Activated gamma-delta T cell treated with anti-CD3 and anti-CD28 coated beads, Interleukin-2, amount 50 U/mL, for 16 hours (primary cell): Measurements from ENCODE around the gene RNF180.
"Not testable (repeated sequence)": the region's sequence is repeated elsewhere in the genome, so short reads cannot be mapped to it uniquely, and the experiment has no call there.

Source experiments
- DNase-seq: peaks from one replicate; pipeline ENCODE4 v3.0.0-alpha.2; 2020; ENCODE audit warnings: low read depth

The RNF180 gene

DNA sequence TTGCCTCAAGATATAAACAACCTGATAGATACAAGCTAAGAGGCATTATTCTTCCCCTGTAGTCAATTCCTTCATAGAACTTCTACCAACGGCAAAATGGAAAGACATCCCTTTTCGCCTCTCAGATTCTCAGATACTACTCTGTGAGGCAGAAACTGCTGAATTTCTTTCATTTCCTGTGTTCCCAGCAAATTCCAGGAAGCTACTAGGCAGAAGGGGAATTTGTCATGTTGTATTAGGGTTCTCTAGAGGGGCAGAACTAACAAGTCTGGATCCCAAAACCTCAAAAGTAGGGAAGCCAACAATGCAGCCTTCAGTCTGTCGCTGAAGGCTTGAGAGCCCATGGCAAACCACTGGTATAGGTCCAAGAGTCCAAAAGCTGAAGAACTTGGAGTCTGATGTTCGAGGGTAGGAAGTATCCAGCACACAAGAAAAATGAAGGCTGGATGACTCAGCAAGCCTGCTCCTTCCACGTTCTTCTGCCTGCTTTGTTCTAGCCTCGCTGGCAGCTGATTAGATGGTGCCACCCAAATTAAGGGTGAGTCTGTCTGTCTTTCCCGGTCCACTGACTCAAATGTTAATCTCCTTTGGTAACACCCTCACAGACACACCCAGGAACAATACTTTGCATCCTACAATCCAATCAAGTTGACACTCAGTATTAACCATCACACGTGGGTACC lies 15.2 kb downstream of the RNF180 start:
- DNase-seq: no peak

DNA sequence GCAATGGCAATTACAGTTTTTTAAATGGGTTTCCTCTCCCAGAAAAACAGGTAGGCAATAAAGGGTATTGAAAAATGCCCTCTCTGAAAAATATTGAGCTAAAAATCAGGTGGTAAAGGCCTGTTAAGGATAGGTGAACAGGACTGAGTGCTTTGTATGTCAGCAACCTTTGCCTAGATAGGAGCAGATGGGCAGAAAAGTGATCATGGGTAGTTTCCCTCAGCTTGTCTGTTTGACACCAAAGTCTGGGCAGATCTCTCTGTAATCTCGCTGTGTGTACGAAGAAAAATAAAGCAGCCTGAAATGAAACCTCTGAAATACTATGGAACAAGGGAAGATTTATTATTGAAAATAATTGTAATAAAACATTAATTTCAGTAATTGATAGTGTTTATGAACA lies 15.8 kb downstream of the RNF180 start:
- DNase-seq: no peak

DNA sequence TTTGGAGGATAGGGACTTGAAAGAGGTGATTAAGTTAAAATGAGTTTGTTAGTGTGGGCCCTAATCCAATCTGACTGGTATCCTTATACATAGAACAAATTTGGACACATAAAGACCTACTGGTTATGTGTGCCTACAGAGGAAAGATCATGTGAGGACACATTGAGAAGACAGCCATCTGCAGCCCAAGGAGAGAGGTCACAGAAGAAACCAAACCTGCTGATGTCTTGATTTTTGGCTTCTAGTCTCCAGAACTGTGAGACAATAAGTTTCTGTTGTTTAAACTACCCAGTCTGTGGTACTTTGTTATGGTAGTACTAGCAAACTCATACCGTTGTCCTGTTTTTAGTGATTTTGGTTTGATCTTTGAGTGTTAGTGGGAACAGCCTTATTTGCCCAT lies 18.3 kb downstream of the RNF180 start:
- no peak for DNase-seq

DNA sequence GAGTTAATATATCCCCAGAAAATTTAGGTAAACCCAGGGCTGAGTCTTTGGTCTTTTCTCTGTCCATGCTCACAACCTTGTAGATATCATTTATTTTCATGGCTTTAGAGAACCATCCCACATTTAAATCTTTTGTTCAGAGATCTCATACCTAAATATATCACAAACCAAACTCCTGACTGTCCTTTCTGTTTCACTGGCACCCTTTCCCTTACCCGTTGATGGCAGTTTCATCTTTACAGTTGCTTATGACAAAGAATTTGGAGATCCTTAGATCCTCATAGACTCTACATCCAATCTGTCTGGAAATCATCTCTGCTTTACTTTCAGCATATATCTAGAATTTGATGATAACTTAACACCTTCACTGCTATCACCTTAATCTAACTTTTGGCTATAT lies 19.2 kb downstream of the RNF180 start:
- no peak for DNase-seq

DNA sequence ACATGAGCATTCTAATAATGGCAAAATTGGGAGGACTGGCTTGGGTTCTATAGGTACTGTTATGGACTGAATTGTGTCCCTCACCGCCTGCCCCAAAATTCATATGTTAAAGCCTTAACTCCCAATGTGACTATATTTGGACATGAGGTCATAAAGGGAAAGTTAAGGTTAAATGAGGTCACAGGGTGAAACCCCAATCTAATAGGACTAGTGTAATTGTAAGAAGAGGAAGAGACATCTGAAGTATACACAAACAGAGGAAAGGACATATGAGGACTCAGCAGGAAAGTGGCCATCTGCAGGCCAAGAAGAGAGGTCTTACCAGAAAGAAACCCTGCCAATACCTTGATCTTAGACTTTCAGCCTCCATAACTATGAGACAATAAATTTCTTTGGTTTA lies 23.1 kb downstream of the RNF180 start:
- DNase-seq: no peak

DNA sequence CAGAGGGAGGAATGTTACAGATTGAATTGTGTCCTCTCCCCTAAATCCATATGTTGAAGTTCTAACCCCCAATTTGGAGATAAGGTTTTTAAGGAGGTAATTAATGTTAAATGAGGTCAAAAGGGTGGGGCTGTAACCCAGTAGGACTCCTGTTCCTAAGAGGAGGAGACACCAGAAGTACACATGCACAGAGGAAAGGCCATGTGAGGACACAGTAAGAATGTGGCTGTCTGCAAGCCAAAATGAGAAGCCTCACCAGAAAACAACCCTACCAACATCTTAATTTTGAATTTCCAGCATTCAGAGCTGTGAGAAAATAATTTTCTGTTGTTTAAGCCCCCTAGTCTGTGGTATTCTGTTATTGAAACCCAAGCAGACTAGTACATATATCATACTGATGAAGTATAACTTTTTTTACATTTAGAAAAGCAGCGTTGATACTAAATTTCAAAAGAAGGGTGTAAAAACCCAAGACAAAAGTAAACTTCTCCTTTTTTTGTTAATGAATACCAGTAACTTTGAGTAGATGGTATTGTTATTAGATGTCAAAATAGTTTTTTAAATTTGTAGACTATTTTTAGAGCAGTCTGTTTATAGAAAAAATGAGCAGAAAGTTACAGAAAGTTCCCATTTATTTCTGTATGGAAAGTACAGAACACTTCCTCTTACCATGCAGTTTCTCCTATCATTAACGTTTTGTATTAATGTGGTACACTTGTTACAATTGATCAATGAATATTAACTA lies 25.1 kb downstream of the RNF180 start:
- no peak for DNase-seq

DNA sequence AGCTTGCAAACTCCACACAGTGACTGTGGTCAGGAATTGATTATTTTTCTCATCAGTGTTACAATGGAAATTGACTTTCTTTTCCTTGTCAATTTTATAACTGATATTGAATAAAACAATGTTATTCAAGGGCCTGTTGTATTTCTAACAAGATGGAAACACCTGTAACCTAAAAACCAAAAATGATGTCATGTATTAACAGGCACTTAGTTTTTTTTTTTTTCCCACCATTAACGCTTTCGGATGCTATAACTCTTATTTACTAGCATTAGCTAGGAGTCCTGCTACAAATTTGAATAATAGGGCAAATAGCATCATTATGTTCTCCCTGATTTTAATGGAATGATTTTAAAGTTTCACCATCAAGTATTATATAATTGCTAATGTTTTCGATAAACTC lies 30.3 kb downstream of the RNF180 start:
- DNase-seq: no peak

DNA sequence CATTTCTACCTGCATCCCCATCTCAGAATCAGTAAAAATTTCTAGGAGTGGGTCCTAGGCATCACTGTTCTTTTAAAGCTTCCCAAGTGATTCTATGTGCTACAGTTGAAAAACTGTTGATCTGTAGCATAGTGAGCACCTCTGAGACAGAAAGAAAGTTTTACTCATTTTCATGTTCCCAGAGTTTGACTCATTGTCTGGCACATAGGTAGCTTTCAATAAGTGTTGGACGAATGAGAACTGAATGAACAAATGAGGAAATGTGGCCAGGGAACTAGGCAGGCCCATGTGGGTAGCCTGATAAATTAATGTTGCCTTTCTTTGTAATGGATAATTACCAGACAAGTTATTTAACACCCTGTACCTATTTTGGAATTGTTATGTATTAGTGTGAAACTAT lies 33.8 kb downstream of the RNF180 start:
- no peak for DNase-seq

DNA sequence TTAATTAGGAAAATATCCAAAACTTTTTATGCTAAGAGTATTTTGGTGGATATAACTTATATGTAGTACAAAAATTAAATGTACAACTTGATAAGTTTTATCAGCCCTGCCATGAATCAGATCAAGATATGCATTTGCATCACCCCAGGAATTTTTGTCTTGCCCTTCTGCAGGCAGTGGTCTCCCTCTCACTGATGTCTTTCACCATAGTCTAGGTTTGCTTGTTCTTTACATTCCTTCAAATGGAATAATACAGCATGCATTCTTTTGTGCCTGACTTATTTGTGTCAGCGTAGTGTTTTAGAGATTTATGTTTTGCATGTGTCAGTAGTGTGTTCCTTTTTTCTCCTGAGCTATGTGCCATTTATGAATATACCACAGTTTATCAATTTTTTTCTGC lies 36.4 kb downstream of the RNF180 start:
- DNase-seq: no peak

DNA sequence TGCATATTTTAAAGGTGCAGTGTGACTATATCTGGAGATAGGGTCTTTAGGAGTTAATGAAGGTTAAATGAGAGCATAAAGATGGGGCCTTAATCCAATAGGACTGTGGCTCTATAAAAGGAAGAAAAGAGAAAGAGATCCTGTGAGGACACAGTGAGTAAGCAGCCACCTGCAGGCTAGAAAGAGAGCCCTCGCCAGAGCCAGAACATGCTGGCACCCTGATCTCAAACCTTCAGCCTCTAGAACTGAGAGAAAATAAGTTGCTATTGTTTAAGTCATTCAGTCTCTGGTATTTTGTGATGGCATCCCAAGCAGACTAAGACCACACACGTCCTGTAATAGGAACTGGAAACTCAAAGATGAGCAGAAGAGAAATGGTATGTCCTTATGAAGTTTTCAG lies 41.0 kb downstream of the RNF180 start:
- no peak for DNase-seq

DNA sequence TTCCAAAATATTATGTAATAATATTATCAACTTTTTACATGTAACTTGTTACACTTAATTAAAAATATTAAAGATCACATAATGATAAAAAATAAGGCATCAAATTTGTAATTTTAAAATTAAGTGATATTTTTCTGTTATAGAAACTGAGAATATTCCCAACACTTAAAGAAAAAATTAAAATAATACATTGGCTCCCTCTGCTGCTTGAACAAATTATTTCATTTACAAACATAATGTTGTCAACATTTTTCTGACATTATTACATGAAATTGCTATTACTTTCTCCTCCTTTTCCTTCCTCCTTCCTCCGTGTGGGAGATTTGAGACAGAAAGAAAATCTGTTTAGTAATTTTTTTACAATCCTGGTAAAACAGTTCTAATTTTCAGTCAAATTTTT lies 42.3 kb downstream of the RNF180 start:
- no peak for DNase-seq

DNA sequence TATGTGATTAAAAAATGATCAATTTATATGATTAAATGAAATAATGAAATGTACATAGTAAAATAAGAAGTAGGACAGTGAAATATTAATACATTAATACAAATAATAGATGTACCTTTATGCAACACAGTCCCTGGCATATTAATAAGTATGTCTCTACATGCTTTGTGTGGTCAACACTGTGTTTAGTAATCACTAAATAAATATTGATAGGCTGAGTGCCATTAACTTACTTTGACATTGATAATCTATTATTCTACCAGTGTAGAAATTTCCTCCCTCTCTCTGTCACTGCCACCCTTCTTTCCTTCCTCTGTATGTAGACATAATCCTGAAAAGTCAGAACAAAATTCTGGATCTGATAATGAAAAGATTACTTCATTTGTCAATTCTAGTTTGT lies 43.7 kb downstream of the RNF180 start:
- DNase-seq: no peak

DNA sequence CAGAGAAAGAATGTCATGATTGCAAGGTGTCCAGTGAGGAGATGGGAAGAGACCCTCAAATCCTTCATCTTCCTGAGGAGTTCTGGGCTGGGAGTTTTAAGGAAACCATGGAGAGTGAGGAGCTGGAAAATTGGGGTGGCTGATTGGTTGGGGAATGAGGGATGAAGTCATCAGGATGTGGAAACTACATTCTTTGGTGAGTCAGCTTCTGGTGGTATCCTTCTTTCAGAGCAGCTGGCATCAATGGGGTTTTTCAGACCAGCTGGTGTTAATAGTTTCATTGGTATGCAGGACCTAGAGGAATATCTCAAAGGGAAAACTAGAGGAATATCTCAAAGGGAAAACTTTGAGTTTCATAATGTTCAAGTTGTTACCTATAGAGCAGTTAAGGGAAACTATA lies 45.2 kb downstream of the RNF180 start:
- no peak for DNase-seq

DNA sequence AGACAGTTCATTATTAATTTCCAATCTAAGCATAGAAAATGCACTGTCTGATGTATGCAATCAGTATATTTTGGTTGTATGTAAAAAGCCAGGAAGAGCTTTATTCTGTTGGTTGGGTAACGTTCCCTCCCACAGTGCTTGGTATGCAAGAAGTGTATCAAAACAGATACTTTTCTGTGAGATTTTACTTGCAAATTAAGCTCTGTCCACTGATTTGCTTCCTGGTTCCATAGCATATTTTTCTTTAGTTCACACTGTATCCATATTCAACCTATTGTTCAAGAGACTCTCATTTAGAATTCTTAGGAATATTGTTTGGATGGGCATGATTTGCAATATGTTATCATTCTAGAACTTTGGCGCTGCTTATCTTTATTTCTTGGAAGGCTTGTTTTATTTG lies 47.4 kb downstream of the RNF180 start:
- DNase-seq: no peak

DNA sequence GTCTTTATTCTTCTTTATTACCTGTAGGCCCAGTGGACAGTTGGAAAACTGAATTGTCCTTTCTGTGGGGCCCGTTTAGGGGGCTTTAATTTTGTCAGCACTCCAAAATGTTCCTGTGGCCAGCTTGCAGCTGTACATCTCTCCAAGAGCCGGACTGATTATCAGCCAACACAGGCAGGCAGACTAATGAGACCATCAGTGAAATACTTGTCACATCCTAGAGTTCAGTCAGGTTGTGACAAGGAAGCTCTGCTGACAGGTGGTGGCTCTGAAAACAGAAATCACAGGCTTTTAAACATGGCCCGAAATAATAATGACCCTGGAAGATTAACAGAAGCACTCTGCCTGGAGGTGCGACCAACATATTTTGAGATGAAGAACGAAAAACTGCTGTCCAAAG lies 47.9 kb downstream of the RNF180 start:
- DNase-seq: no peak

DNA sequence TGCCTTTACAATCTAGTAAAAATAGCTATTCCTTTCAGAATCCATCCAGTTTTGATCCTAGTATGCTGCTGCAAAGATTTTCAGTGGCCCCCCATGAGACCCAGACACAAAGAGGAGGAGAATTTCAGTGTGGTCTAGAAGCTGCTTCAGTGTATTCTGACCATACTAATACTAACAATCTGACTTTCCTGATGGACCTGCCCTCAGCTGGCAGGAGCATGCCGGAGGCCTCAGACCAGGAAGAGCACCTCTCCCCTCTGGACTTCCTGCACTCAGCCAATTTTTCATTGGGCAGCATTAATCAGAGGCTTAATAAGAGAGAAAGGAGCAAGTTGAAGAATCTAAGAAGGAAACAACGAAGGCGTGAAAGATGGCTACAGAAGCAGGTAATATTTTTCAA lies 48.5 kb downstream of the RNF180 start:
- no peak for DNase-seq

DNA sequence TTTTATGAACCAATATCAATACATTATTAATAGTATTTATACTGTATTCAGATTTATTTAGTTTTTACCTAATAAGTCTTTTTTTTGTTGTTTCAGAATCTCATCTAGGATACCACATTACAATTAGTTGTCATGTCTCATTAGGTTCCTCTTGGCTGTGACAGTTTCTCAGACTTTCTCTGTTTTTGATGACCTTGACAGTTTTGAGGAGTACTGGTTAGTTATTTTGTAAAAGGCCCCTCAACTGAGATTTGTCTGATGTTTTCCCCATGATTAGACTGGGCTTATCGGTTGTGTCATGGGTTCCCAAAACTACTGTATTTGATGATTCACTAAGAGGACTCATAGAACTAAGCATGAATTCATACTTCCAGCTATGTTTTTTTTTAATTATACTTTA lies 56.3 kb downstream of the RNF180 start:
- DNase-seq: no peak

DNA sequence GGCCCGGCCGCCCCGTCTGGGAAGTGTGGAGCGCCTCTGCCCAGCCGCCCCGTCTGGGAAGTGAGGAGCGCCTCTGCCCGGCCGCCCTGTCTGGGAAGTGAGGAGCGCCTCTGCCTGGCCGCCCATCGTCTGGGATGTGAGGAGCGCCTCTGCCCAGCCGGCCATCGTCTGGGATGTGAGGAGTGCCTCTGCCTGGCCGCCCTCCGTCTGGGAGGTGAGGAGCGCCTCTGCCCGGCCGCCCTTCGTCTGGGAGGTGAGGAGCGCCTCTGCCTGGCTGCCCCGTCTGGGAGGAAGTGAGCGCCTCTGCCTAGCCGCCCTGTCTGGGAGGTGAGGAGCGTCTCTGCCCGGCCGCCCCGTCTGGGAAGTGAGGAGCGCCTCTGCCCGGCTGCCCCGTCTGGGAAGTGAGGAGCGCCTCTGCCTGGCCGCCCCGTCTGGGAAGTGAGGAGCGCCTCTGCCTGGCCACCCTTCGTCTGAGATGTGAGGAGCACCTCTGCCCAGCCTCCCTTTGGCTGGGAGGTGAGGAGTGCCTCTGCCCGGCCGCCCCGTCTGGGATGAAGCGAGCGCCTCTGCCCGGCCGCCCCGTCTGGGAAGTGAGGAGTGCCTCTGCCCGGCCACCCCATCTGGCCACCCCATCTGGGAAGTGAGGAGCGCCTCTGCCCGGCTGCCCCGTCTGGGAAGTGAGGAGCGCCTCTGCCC lies 59.8 kb downstream of the RNF180 start:
- not testable (repeated sequence) for DNase-seq

DNA sequence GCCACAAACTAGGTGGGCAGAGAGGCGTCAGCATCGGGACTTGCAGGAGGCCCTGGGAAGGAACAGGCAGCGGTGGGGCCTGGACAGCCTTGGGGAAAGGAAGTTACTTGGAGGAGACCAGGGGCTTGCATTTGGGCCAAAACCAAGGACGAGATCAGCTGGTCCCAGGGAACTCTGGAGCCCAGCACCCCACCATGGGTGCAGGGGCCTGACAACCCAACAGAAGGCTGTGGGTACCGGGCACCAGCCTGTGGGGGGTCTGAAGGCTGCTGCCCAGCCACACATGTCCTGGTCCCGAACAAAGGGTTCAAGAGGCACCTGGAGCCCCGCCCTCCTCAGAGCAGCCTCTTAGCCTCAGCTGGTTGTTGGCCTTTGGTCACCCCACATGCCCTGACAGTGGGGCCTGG lies 61.5 kb downstream of the RNF180 start:
- not testable (repeated sequence) for DNase-seq

DNA sequence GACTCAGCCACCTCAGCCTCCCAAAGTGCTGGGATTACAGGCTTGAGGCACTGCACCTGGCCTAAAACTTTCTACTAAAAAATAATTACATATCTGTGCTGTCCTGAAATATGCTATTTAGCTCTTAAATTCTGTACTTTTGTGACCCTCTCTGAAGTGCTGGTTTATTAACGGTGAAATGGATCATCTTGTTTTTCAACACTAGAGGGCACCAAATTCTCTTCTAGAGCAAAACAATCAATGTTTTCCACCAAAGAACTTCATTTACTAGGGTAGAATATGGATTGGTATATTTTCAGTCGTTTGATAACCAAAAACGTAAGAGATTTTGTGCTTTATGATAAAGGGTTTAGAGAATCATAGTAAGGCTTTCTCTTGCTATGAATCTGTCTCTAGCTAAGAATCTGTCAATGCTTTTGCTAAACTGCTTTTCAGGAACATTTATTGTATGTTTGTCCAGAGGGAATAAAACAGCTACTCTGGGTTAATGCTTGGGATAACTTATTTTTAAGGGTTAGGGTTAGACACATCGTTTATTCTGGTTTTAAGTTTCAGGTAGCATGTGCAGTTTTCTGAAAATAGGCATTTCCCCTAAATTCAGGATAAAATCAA lies 63.6 kb downstream of the RNF180 start:
- DNase-seq: no peak

DNA sequence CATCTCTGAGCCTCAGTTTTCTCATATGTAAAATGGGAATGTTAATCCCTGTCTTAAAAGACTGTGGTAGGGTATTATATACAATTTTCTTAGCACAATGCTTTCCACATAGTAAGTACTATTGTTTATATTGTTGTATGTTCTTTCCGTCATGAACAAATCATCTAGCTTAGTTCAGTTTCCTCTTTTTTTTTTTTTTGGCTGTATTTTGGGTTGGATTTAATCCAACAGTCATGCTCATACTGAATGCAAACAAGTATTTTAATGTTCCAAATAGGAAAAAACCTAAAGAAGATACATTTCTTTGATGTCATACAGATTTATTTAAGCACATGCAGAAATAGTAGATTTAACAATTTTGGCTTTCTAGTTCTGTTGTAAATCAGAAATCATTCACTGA lies 95.1 kb downstream of the RNF180 start:
- no peak for DNase-seq

DNA sequence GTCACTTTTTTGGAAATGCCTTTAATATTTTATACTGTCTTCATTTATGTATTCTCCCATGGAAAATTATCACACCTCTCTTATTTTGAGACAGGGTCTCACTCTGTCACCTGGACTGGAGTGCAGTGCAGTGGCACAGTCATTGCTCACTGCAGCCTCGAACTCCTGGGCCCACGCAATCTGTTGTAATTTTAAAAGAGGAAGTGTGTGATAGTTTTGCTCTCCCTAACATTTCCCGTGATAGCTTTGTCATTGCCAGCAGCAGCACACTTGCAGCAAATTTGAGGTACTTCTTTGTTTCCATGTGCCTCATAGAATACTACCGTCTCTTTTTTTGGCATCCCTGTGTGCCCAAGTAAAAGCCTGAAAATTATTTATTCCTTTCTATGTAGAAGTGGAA lies 103.5 kb downstream of the RNF180 start:
- DNase-seq: no peak

DNA sequence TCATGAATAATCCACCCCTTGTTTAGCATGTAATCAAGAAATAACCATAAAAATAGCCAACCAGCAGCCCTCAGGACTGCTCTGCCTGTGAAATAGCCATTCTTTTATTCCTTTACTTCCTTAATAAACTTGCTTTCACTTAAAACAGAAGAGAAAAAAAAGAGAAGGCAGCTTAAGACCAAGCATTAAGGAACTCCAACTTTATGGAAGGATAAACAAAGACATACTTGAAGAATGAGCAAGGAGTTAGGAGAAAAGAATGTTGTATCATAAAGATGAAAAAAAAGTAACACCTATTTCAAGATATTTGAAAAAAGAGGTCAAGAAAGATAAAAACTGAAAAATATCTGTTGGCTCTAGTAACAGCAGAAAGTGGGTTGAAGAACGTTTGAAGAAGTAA lies 107.6 kb downstream of the RNF180 start:
- DNase-seq: no peak
